ENCODE measurements around the gene NSMCE4A.
"Not testable (repeated sequence)": the region's sequence is repeated elsewhere in the genome, so short reads cannot be mapped to it uniquely, and the experiment has no call there.

The NSMCE4A gene

GRCh38 chr10:121994429-121994941, 19.5 kb upstream of the NSMCE4A start:
- no peak for TF ChIP-seq CTCF (IDR thresholded peaks at IDR 0.05; ENCODE audit: insufficient read depth, low read length, poor library complexity, severe bottlenecking)
- DNase-seq (ENCODE audit: extremely low read depth, insufficient read length): no peak
- Histone ChIP-seq H3K4me3 (replicated peaks; ENCODE audit: low read depth, low read length) (no peak overlapping the region), H3K27me3 (replicated peaks; ENCODE audit: control insufficient read depth, insufficient read depth, low read length) (no peaks in the 10 kb centered on the region; the same call in 1 of the 2 replicates), H3K36me3 (ENCODE audit: control insufficient read depth, insufficient read depth, low read length) (no peaks in the 10 kb centered on the region)

DNA sequence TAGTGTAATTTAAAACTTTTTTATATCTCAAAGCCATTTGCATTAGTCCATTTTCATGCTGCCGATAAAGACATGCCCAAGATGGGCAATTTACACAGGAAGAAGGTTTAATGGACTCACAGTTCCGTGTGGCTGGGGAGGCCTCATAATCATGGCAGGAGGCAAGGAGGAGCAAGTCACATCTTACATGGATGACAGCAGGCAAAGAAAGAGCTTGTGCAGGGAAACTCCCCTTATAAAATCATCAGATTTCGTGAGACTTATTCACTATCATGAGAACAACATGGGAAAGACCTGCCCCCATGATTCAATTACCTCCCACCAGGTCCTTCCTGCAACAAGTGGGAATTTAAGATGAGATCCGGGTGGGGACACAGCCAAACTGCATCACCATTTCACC, 16.7 kb upstream of the NSMCE4A start:
- H3K36me3 ChIP-seq (ENCODE audit: control insufficient read depth, insufficient read depth, low read length); H3K27me3 ChIP-seq (replicated peaks; ENCODE audit: control insufficient read depth, insufficient read depth, low read length); DNase-seq (ENCODE audit: extremely low read depth, insufficient read length); H3K4me3 ChIP-seq (replicated peaks; ENCODE audit: low read depth, low read length): not testable (repeated sequence)

DNA sequence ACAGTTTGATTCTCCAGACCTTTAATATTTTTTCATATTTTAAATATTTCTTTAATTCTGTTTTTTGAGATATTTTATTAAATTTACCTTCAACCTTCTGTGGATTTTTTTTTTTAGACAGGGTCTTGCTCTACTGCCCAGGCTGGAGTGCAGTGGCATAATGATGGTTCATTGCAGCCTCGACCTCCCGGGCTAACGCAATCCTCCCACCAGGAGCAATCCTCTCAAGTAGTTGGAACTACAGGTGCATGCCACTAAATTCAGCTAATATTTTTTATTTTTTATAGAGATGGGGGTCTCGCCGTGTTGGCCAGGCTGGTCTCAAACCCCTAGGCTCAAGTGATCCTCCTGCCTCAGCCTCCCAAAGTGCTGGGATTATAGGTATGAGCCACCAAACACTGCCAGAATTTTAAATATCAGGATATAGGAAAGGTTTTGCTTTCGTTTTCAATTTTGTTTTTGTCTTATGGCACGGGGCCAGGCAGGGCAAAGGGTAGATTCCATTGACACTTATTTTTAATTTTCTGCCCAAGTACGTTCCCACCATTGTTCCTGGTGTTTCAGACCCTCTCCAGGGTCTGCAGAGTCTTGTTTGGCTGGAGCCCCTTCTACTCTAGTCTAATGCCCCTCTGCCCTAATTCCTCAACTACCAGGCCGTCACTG, 15.1 kb upstream of the NSMCE4A start:
- TF ChIP-seq CTCF (IDR thresholded peaks at IDR 0.05; ENCODE audit: insufficient read depth, low read length, poor library complexity, severe bottlenecking): no peak
- no peaks in the 10 kb centered on the region for H3K27me3 ChIP-seq (replicated peaks; ENCODE audit: control insufficient read depth, insufficient read depth, low read length)
- no peaks in the 10 kb centered on the region for H3K36me3 ChIP-seq (ENCODE audit: control insufficient read depth, insufficient read depth, low read length)
- no peak for DNase-seq (ENCODE audit: extremely low read depth, insufficient read length)
- H3K4me3 ChIP-seq (replicated peaks; ENCODE audit: low read depth, low read length): no peak overlapping the region

- Histone ChIP-seq H3K27me3 (replicated peaks; ENCODE audit: control insufficient read depth, insufficient read depth, low read length) (no peaks in the 10 kb centered on the region), H3K4me3 (replicated peaks; ENCODE audit: low read depth, low read length) (no peak within 1 kb of the TSS), H3K36me3 (ENCODE audit: control insufficient read depth, insufficient read depth, low read length) (no peaks in the 10 kb centered on the region)
- no peak for TF ChIP-seq CTCF (IDR thresholded peaks at IDR 0.05; ENCODE audit: insufficient read depth, low read length, poor library complexity, severe bottlenecking)
- DNase-seq (ENCODE audit: extremely low read depth, insufficient read length): no peak
Observed at GRCh38 chr10:121988361-121989324, 13.6 kb upstream of the NSMCE4A start, which contains the start of gene TACC2. Gene TACC2 (plus strand): TSS chr10:121989163. CDS start chr10:122021982, 32,819 bp downstream.

DNA sequence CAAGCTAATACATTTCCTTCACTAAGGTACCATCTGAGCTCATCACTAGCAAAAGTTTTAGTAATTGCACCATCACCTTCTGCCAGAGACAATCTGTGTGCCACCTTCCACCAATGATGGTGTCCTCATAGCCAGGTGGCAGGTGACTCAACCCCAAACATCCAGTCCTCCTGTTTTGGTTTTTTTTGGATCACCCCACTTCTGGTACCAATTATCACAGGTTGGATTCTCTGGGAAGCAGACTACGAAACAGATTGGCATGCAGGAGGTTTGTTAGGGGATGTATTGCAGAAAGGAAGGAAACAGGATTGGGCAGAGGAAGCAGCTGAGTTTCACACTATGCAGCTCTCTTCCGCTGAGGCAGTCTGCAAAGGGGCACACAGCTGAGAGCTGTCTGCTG, 9.4 kb upstream of the NSMCE4A start:
- no peak for DNase-seq (ENCODE audit: extremely low read depth, insufficient read length)
- no peaks in the 10 kb centered on the region for H3K27me3 ChIP-seq (replicated peaks; ENCODE audit: control insufficient read depth, insufficient read depth, low read length)
- no peaks in the 10 kb centered on the region for H3K36me3 ChIP-seq (ENCODE audit: control insufficient read depth, insufficient read depth, low read length)
- TF ChIP-seq CTCF (IDR thresholded peaks at IDR 0.05; ENCODE audit: insufficient read depth, low read length, poor library complexity, severe bottlenecking): no peak
- no peak overlapping the region for H3K4me3 ChIP-seq (replicated peaks; ENCODE audit: low read depth, low read length)

- TF ChIP-seq CTCF (IDR thresholded peaks at IDR 0.05; ENCODE audit: insufficient read depth, low read length, poor library complexity, severe bottlenecking): no peak
- H3K27me3 ChIP-seq (replicated peaks; ENCODE audit: control insufficient read depth, insufficient read depth, low read length): no peaks in the 10 kb centered on the region
- no peak overlapping the region for H3K4me3 ChIP-seq (replicated peaks; ENCODE audit: low read depth, low read length)
- DNase-seq (ENCODE audit: extremely low read depth, insufficient read length): no peak
- H3K36me3 ChIP-seq (ENCODE audit: control insufficient read depth, insufficient read depth, low read length): no peaks in the 10 kb centered on the region
Observed at GRCh38 chr10:121983852-121984251, 8.8 kb upstream of the NSMCE4A start.
